ENCODE measurements around the gene FCHSD2.

Gene FCHSD2

GRCh38 chr11:72856551-72857345, 285.4 kb downstream of the FCHSD2 start:
- no peak for TF ChIP-seq EZH2 (IDR thresholded peaks at IDR 0.05; ENCODE audit: borderline replicate concordance, low read depth, low read length, severe bottlenecking)
- TF ChIP-seq, protein P1, sequence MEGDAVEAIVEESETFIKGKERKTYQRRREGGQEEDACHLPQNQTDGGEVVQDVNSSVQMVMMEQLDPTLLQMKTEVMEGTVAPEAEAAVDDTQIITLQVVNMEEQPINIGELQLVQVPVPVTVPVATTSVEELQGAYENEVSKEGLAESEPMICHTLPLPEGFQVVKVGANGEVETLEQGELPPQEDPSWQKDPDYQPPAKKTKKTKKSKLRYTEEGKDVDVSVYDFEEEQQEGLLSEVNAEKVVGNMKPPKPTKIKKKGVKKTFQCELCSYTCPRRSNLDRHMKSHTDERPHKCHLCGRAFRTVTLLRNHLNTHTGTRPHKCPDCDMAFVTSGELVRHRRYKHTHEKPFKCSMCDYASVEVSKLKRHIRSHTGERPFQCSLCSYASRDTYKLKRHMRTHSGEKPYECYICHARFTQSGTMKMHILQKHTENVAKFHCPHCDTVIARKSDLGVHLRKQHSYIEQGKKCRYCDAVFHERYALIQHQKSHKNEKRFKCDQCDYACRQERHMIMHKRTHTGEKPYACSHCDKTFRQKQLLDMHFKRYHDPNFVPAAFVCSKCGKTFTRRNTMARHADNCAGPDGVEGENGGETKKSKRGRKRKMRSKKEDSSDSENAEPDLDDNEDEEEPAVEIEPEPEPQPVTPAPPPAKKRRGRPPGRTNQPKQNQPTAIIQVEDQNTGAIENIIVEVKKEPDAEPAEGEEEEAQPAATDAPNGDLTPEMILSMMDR (IDR thresholded peaks at IDR 0.05; ENCODE audit: borderline replicate concordance, extremely low read depth, low read length, poor library complexity, severe bottlenecking) = no peak
- DNase-seq (no peak), ATAC-seq (ENCODE audit: insufficient read depth, low read depth) (no peak)
- Histone ChIP-seq H3K4me2 (ENCODE audit: insufficient read depth, low read length) (no peak overlapping the region), H4K20me1 (ENCODE audit: insufficient read depth, low read length) (no peaks in the 10 kb centered on the region), H3K79me2 (ENCODE audit: insufficient read depth, low read length) (no peaks in the 10 kb centered on the region), H2AFZ (ENCODE audit: low read depth, low read length) (no peak overlapping the region), H3K27me3 (ENCODE audit: insufficient read depth, low read length, poor library complexity) (no peaks in the 10 kb centered on the region), H3K4me3 (ENCODE audit: low read depth in 1 of 2, low read length in 2 of 2) (no peak overlapping the region), H3K27ac (ENCODE audit: low read length) (no peak overlapping the region), H3K36me3 (ENCODE audit: insufficient read depth, low read length) (peaks cover 3% of the 10 kb centered on the region; the same call in 1 of the 2 replicates), H3K9me3 (ENCODE audit: insufficient read depth, low read length, severe bottlenecking) (no peaks in the 10 kb centered on the region), H3K4me1 (ENCODE audit: insufficient read depth, low read length) (no peaks in the 10 kb centered on the region), H3K9ac (ENCODE audit: low read depth, low read length) (no peak overlapping the region)

- Histone ChIP-seq H4K20me1 (ENCODE audit: insufficient read depth, low read length) (no peaks in the 10 kb centered on the region), H3K9ac (ENCODE audit: low read depth, low read length) (no peak overlapping the region), H3K36me3 (ENCODE audit: insufficient read depth, low read length) (peaks cover 3% of the 10 kb centered on the region; the same call in 1 of the 2 replicates), H3K27ac (ENCODE audit: low read length) (no peak overlapping the region), H3K4me3 (ENCODE audit: low read depth in 1 of 2, low read length in 2 of 2) (no peak overlapping the region), H3K79me2 (ENCODE audit: insufficient read depth, low read length) (no peaks in the 10 kb centered on the region), H3K4me2 (ENCODE audit: insufficient read depth, low read length) (no peak overlapping the region), H3K4me1 (ENCODE audit: insufficient read depth, low read length) (no peaks in the 10 kb centered on the region), H2AFZ (ENCODE audit: low read depth, low read length) (no peak overlapping the region), H3K9me3 (ENCODE audit: insufficient read depth, low read length, severe bottlenecking) (no peaks in the 10 kb centered on the region), H3K27me3 (ENCODE audit: insufficient read depth, low read length, poor library complexity) (no peaks in the 10 kb centered on the region)
- DNase-seq (no peak), ATAC-seq (ENCODE audit: insufficient read depth, low read depth) (no peak)
- no peak for TF ChIP-seq EZH2 (IDR thresholded peaks at IDR 0.05; ENCODE audit: borderline replicate concordance, low read depth, low read length, severe bottlenecking)
- TF ChIP-seq, protein P1 (IDR thresholded peaks at IDR 0.05; ENCODE audit: borderline replicate concordance, extremely low read depth, low read length, poor library complexity, severe bottlenecking) = no peak
Measured at GRCh38 chr11:72856065-72856464, 286.1 kb downstream of the FCHSD2 start.

DNA sequence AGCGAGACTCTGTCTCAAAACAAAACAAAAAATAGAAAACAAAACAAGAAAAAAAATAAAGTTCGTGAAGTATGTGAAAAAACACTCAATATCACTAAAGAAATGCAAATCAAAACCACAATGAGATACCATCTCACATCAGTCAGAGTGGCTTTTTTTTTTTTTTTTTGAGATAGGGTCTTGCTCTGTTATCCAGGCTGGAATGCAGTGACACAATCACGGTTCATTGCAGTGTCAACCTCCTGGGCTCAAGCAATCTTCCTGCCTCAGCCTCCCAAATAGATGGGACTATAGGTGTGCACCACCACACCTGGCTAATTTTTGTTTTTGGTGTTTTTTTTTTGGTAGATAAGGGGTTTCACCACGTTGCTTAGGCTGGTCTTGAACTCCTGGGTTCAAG, 290.4 kb downstream of the FCHSD2 start:
- Histone ChIP-seq H2AFZ (ENCODE audit: low read depth, low read length) (no peak overlapping the region), H4K20me1 (ENCODE audit: insufficient read depth, low read length) (no peaks in the 10 kb centered on the region), H3K9ac (ENCODE audit: low read depth, low read length) (no peak overlapping the region), H3K4me2 (ENCODE audit: insufficient read depth, low read length) (no peak overlapping the region), H3K36me3 (ENCODE audit: insufficient read depth, low read length) (peaks cover 14% of the 10 kb centered on the region; the same call in 1 of the 2 replicates), H3K9me3 (ENCODE audit: insufficient read depth, low read length, severe bottlenecking) (no peaks in the 10 kb centered on the region), H3K27me3 (ENCODE audit: insufficient read depth, low read length, poor library complexity) (no peaks in the 10 kb centered on the region), H3K79me2 (ENCODE audit: insufficient read depth, low read length) (no peaks in the 10 kb centered on the region), H3K4me1 (ENCODE audit: insufficient read depth, low read length) (no peaks in the 10 kb centered on the region), H3K4me3 (ENCODE audit: low read depth in 1 of 2, low read length in 2 of 2) (no peak overlapping the region), H3K27ac (ENCODE audit: low read length) (no peak overlapping the region)
- DNase-seq = no peak
- TF ChIP-seq, protein P1 (IDR thresholded peaks at IDR 0.05; ENCODE audit: borderline replicate concordance, extremely low read depth, low read length, poor library complexity, severe bottlenecking) = no peak
- TF ChIP-seq EZH2 (IDR thresholded peaks at IDR 0.05; ENCODE audit: borderline replicate concordance, low read depth, low read length, severe bottlenecking) = no peak
- no peak for ATAC-seq (ENCODE audit: insufficient read depth, low read depth)

Measured in DND-41 (cell line).